GM19397 (cell line): ENCODE data around the gene ZC3H14.

Experiments
- ATAC-seq: cut with Tn5 transposase; IDR thresholded peaks from one replicate; pipeline ENCODE4 v1.9.1; 2021; ENCODE audit warnings: mild to moderate bottlenecking, moderate library complexity; ENCODE audit not compliant: unreplicated experiment

The ZC3H14 gene

GRCh38 chr14:88668448-88669116 lies 105.7 kb downstream of the ZC3H14 start:
- ATAC-seq, result peak; percentile 47

- no peak for ATAC-seq
Measured at GRCh38 chr14:88669346-88669745, 106.5 kb downstream of the ZC3H14 start.
